Mucosa of stomach (tissue), 1 donor: ENCODE measurements around the gene BUB1B.

Experiments
- H3K27me3 ChIP-seq: one replicate; pipeline ENCODE4 v1.7.0; 2013; ENCODE audit warnings: mild to moderate bottlenecking, low read length; ENCODE audit not compliant: control insufficient read depth, insufficient read depth
- H3K36me3 ChIP-seq: one replicate; pipeline ENCODE4 v1.7.0; 2013; ENCODE audit warnings: low read length; ENCODE audit not compliant: control insufficient read depth, insufficient read depth
- H3K4me1 ChIP-seq: one replicate; pipeline ENCODE4 v1.7.0; 2013; ENCODE audit warnings: mild to moderate bottlenecking, low read length; ENCODE audit not compliant: control insufficient read depth, insufficient read depth
- H3K4me3 ChIP-seq: one replicate; pipeline ENCODE4 v1.7.0; 2013; ENCODE audit warnings: low read length
- H3K9ac ChIP-seq: one replicate; pipeline ENCODE4 v1.7.0; 2013; ENCODE audit warnings: mild to moderate bottlenecking, low read length, moderate library complexity
- H3K9me3 ChIP-seq: one replicate; pipeline ENCODE4 v1.7.0; 2013; ENCODE audit warnings: mild to moderate bottlenecking, low read length, moderate library complexity; ENCODE audit not compliant: control insufficient read depth
- donor health status: Pancreatic carcinoma.

The BUB1B gene

GRCh38 chr15:40248006-40248783 lies 87.3 kb downstream of the BUB1B start:
- Histone ChIP-seq H3K4me3 (no peak overlapping the region), H3K4me1 (peaks cover 17% of the 10 kb centered on the region), H3K9me3 (no peaks in the 10 kb centered on the region), H3K27me3 (peaks cover 14% of the 10 kb centered on the region), H3K36me3 (no peaks in the 10 kb centered on the region), H3K9ac (no peak overlapping the region)

- H3K4me3 ChIP-seq, result no peak overlapping the region
- H3K27me3 ChIP-seq, result peaks cover 22% of the 10 kb centered on the region
- H3K4me1 ChIP-seq, result peaks cover 24% of the 10 kb centered on the region
- H3K9ac ChIP-seq, result no peak overlapping the region
- no peaks in the 10 kb centered on the region for H3K36me3 ChIP-seq
- no peaks in the 10 kb centered on the region for H3K9me3 ChIP-seq
These were observed 88.8 kb downstream of the BUB1B start for GRCh38 chr15:40249477-40250303.

- peaks cover 19% of the 10 kb centered on the region for H3K4me1 ChIP-seq
- H3K9me3 ChIP-seq, result no peaks in the 10 kb centered on the region
- H3K27me3 ChIP-seq, result peaks cover 22% of the 10 kb centered on the region
- no peak overlapping the region for H3K4me3 ChIP-seq
- no peaks in the 10 kb centered on the region for H3K36me3 ChIP-seq
- H3K9ac ChIP-seq, result no peak overlapping the region
These were observed 89.4 kb downstream of the BUB1B start for GRCh38 chr15:40250304-40250656.

GRCh38 chr15:40250771-40251483 lies 90.1 kb downstream of the BUB1B start:
- Histone ChIP-seq H3K4me3 (no peak overlapping the region), H3K9ac (no peak overlapping the region), H3K36me3 (no peaks in the 10 kb centered on the region), H3K27me3 (peaks cover 22% of the 10 kb centered on the region), H3K9me3 (no peaks in the 10 kb centered on the region), H3K4me1 (peaks cover 13% of the 10 kb centered on the region)

GRCh38 chr15:40251486-40252140 lies 90.7 kb downstream of the BUB1B start:
- Histone ChIP-seq H3K4me3 (no peak overlapping the region), H3K27me3 (peaks cover 22% of the 10 kb centered on the region), H3K36me3 (no peaks in the 10 kb centered on the region), H3K9me3 (no peaks in the 10 kb centered on the region), H3K9ac (no peak overlapping the region), H3K4me1 (peaks cover 13% of the 10 kb centered on the region)

- Histone ChIP-seq H3K9ac (peak overlapping the region; percentile 52), H3K4me1 (peaks cover 13% of the 10 kb centered on the region), H3K36me3 (no peaks in the 10 kb centered on the region), H3K27me3 (peaks cover 22% of the 10 kb centered on the region), H3K4me3 (no peak overlapping the region), H3K9me3 (no peaks in the 10 kb centered on the region)
These were observed 91.2 kb downstream of the BUB1B start for GRCh38 chr15:40252141-40252437.

- Histone ChIP-seq H3K27me3 (peaks cover 22% of the 10 kb centered on the region), H3K4me3 (peak overlapping the region; percentile 44), H3K9me3 (no peaks in the 10 kb centered on the region), H3K4me1 (peaks cover 13% of the 10 kb centered on the region), H3K36me3 (no peaks in the 10 kb centered on the region), H3K9ac (peak overlapping the region; percentile 52)
These were observed 91.7 kb downstream of the BUB1B start for GRCh38 chr15:40252438-40253166.

- Histone ChIP-seq H3K9ac (peak overlapping the region; percentile 52), H3K4me1 (peaks cover 13% of the 10 kb centered on the region), H3K27me3 (peaks cover 22% of the 10 kb centered on the region), H3K4me3 (peak overlapping the region; percentile 44), H3K9me3 (no peaks in the 10 kb centered on the region), H3K36me3 (no peaks in the 10 kb centered on the region)
These were observed 92.4 kb downstream of the BUB1B start for GRCh38 chr15:40253167-40253790.

- Histone ChIP-seq H3K9me3 (no peaks in the 10 kb centered on the region), H3K36me3 (no peaks in the 10 kb centered on the region), H3K9ac (no peak overlapping the region), H3K4me1 (peaks cover 13% of the 10 kb centered on the region), H3K4me3 (no peak overlapping the region), H3K27me3 (peaks cover 22% of the 10 kb centered on the region)
These were observed 93.6 kb downstream of the BUB1B start for GRCh38 chr15:40254452-40254851.

- Histone ChIP-seq H3K9ac (no peak overlapping the region), H3K36me3 (no peaks in the 10 kb centered on the region), H3K9me3 (no peaks in the 10 kb centered on the region), H3K4me3 (no peak overlapping the region), H3K4me1 (peaks cover 13% of the 10 kb centered on the region), H3K27me3 (peaks cover 22% of the 10 kb centered on the region)
These were observed 94.2 kb downstream of the BUB1B start for GRCh38 chr15:40255033-40255432.

GRCh38 chr15:40256638-40257235 lies 95.9 kb downstream of the BUB1B start:
- no peak overlapping the region for H3K4me3 ChIP-seq
- H3K4me1 ChIP-seq, result peaks cover 13% of the 10 kb centered on the region
- no peak overlapping the region for H3K9ac ChIP-seq
- no peaks in the 10 kb centered on the region for H3K36me3 ChIP-seq
- peaks cover 21% of the 10 kb centered on the region for H3K27me3 ChIP-seq
- no peaks in the 10 kb centered on the region for H3K9me3 ChIP-seq
